ENCODE measurements around the gene MDC1.
"Not testable (repeated sequence)": the region's sequence is repeated elsewhere in the genome, so short reads cannot be mapped to it uniquely, and the experiment has no call there.

The MDC1 gene, protein sequence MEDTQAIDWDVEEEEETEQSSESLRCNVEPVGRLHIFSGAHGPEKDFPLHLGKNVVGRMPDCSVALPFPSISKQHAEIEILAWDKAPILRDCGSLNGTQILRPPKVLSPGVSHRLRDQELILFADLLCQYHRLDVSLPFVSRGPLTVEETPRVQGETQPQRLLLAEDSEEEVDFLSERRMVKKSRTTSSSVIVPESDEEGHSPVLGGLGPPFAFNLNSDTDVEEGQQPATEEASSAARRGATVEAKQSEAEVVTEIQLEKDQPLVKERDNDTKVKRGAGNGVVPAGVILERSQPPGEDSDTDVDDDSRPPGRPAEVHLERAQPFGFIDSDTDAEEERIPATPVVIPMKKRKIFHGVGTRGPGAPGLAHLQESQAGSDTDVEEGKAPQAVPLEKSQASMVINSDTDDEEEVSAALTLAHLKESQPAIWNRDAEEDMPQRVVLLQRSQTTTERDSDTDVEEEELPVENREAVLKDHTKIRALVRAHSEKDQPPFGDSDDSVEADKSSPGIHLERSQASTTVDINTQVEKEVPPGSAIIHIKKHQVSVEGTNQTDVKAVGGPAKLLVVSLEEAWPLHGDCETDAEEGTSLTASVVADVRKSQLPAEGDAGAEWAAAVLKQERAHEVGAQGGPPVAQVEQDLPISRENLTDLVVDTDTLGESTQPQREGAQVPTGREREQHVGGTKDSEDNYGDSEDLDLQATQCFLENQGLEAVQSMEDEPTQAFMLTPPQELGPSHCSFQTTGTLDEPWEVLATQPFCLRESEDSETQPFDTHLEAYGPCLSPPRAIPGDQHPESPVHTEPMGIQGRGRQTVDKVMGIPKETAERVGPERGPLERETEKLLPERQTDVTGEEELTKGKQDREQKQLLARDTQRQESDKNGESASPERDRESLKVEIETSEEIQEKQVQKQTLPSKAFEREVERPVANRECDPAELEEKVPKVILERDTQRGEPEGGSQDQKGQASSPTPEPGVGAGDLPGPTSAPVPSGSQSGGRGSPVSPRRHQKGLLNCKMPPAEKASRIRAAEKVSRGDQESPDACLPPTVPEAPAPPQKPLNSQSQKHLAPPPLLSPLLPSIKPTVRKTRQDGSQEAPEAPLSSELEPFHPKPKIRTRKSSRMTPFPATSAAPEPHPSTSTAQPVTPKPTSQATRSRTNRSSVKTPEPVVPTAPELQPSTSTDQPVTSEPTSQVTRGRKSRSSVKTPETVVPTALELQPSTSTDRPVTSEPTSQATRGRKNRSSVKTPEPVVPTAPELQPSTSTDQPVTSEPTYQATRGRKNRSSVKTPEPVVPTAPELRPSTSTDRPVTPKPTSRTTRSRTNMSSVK (N-terminal part only)
- total RNA-seq = 30.9 to 32.1 reads per million in 2 donors

DNA sequence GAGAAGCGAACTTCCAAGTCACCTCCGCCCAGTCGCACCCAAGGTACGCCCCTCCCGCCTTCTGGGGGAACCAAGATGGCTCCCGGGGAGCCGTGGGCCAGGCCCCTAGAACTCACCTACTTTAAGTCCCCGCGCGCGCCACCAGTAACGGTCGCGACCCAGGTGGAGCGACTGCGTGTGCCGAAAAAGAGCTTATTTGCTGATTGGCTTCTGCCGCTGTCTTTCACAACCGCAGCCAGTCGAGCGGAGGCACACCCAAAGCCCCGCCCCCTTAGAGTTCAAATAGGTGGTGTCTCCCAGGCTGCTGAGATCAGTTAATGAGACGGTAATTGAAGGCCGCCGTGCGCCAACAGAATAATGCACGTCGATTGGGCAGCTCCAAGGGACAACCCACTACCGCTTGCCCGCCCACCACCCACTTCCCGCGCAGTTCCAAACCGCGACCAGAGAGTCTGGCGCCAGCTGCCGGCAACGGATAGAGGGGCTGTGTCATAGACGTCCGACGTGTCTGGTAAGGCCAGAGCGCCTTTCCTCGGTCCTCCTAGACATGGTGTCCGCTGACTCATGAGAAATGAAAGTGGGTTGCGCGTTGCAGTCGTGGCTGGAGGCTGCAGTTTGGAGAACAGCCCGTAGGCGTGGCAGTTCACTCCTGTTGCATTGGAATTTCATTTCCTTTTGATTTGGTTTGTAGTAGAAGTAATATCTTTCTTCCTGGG lies at the start of gene MDC1:
Gene MDC1 (minus strand): TSS at position 153 of the 716 bp plus-strand sequence. CDS start 2,106 bp downstream, outside the sequence.
- peak; percentile 90 to 100 (median 99) for DNase-seq

DNA sequence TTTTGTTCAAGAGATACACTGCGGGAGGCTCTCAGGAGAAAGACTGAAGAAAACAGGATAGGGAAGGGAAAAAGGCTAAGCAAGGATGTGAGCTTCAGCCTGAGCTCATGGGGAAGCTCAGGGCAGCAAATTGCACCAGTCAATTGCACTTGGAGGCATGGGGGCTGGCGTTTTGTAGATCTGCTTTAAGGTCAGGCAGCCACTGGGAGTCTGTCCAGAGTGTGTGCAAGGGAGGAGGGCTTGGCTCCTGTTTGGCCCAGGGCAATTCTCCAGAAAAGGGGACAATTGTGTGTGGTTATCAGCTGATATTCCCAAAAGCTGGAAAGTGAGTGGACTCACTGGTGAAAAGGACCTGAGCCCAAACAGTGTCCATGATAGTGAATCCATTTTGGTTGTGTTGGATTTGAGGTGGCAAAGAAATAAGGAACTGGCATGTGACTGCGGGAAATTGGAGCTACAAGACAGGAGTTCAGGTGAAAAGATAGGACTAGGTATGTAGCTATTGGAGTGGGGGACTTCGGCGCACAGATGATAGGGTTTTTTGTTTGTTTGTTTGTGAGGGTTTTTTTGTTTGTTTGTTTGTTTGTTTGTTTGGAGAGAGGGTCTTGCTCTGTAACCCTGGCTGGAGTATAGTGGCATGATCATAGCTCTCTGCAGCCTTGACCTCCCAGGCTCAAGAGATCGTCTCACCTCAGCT lies 49.5 kb upstream of the MDC1 start:
- no peak for DNase-seq

- not testable (repeated sequence) for DNase-seq
Measured at GRCh38 chr6:30765495-30765894, 48.4 kb upstream of the MDC1 start.

DNA sequence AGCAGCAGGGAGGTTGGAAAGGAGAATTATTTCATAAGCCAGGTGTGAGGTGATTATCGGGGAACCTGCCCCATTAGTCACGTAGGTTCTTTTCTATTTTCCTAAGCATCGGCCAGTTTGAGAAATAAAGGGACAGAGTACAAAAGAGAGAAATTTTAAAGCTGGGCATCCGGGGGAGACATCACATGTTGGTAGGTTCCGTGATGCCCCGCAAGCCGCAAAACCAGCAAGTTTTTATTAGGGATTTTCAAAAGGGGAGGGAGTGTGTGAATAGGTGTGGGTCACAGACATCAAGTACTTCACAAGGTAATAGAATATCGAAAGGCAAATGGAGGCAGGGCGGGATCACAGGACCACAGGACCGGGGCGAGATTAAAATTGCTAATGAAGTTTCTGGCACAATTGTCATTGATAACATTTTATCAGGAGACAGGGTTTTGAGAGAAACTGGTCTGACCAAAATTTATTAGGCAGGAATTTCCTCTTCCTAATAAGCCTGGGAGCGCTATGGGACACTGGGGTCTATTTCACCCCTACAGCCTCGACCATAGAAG lies 47.5 kb upstream of the MDC1 start:
- DNase-seq = not testable (repeated sequence)

- DNase-seq = no peak
Measured at GRCh38 chr6:30763618-30764489, 46.8 kb upstream of the MDC1 start.

GRCh38 chr6:30763155-30763617 lies 46.1 kb upstream of the MDC1 start:
- no peak for DNase-seq

DNA sequence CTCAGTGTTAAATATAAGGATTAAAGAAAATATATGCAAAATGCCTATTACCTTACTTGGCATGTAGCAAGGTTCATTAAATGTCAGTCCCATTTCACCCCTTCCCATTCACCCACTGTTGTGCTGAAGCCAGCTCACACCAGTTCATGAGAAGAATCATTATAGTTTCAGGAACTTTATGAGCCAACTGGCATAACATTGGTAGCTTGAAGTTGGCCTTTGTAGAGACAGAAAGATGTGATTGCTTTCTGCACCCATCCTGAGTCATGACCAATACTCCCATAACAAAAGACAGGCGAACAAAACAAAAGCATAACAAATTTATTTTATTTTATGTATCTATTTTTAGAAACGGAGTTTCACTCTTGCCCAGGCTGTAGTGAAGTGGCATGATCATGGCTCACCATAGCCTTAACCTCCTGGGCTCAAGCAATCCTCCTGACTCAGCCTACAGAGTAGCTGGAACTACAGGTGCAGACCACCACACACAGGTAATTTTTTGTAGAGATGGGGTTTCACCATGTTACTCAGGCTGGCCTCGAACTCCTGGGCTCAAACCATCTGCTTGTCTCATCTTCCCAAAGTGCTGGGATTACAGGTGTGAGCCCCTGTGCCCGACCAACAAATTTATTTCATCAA lies 44.8 kb upstream of the MDC1 start:
- no peak for DNase-seq

GRCh38 chr6:30760549-30760948 lies 43.5 kb upstream of the MDC1 start:
- DNase-seq = no peak

DNA sequence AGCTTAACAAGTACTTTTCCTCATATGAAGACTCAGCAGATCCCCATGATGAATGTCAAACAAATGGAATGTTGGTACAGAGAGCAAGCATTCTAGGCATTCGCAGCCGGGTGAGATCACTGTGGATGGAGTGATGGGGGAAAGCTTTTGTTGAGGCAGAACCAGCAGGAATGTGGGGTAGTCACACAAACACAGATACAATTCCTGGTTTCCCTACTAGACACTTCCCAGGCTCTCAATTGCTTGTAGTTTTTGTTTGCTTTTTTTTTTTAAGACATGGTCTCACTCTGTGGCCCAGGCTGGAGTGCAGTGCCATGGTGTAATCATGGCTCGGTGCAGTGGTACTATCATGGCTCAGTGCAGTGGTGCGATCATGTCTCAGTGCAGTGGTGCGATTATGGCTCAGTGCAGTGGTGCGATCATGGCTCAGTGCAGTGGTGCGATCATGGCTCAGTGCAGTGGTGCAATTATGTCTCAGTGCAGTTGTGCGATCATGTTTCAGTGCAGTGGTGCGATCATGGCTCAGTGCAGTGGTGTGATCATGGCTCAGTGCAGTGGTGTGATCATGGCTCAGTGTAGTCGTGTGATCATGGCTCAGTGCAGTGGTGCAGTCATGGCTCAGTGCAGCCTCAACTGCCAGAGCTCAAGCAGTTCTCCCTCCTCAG lies 42.6 kb upstream of the MDC1 start:
- no peak for DNase-seq

DNA sequence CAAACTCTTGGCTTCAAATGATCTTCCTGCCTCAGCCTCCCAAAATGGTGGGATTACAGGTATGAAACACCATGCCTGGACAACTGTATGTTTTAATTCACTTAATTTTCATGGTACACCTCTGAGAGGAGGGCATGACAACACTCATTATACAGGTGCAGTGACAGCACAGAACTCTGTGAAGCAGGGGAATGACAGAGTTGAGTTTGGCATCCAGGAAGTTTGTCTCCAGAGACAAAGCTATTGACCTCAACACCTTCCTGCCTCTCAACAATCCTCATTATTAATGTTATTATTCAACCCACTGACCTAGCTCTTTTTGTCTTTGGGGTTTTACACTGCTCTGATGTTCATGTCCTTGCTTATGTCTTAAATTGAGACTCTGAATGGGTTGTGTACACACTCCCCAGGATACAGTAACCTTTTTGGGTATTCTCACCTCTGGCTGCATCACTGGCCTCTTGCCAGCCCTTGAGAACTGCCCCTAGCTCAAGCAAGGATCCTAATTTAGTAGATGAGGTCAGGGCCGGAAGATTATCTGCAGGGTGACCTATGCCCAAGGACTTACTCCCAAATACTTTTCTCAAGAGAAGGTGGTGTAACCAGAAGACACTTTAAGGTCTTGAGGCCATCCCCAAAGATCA lies 40.3 kb upstream of the MDC1 start:
- DNase-seq = no peak

DNA sequence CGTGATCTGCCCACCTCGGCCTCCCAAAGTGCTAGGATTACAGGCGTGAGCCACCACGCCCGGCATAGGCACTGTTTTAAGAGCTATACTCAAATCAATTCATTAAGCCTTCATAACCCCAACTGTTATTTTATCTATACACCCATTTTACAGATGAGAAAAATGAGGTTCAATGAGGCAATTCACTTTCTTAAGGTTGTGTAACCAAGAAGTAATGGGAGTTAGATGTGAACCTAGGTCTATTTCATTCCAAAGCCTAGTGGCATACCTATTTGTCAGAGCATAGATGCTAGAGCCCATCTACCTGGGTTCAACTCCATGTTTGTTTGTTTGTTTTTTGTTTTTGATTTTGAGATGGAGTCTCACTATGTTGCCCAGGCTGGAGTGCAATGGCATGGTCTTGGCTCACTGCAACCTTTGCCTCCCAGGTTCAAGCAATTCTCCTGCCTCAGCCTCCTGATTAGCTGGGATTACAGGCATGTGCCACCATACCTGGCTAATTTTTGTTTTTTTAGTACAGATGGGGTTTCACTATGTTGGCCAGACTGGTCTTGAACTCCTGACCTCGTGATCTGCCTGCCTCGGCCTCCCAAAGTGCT lies 39.4 kb upstream of the MDC1 start:
- DNase-seq = not testable (repeated sequence)

- no peak for DNase-seq
Measured at GRCh38 chr6:30754631-30755030, 37.5 kb upstream of the MDC1 start.

GRCh38 chr6:30752157-30752927 lies 35.3 kb upstream of the MDC1 start:
- DNase-seq = no peak

DNA sequence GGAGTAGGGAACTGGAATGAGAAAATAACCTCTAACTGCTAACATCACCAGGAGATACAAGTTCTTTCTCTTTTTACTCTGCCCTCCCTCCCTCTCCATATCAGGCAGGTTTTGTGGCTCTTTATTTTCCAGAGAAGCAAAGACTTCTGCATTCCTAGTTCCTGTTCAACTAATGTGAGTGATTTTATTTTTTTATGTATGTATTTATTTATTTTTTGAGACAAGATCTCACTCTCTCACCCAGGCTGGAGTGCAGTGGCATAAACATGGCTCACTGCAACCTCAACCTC lies 33.2 kb upstream of the MDC1 start:
- DNase-seq = no peak

GRCh38 chr6:30749554-30750378 lies 32.7 kb upstream of the MDC1 start:
- no peak for DNase-seq

DNA sequence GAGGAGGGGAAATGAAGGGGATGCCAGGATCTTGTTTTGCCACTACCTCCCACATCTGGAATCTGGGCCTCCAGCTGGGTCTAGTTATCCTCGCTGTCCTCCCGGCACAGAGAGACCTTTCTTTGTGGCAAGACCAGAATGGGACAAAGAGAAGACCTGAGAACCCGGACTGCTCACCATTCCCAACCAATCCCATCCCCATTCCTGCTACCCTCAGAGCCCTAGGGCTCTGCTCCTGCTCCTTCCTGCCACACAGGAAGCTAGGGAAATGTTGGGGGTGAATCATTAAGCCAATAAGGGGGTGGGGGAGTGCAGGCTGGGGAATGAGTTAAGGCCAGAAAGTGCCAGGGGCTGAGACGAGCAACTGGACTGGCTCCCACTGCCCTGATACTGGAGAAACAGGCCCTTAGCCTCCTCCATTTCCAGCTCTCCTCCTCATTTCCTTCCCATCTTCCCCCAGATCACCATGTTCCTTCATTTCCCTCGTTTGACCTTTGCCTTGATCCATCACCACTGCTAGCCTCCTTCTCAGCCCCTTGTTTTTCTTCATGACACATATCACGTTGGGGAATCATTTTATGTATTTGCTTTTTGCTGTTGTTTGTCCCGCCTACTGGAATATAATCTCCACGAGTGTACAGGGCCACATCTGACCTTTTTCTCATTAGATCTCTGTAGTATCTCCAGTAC lies 31.9 kb upstream of the MDC1 start:
- DNase-seq = no peak

Measured in T-helper 2 cell (primary cell).